Upper lobe of right lung (tissue), 1 donor: ENCODE data around the gene SECISBP2. TPM values are rescaled to one million over a fixed set of nuclear protein-coding genes. Genes with fewer than 3 reads are reported as not detected.

Source experiments
- ATAC-seq: fragments of 200-7000 bp; cut with Tn5 transposase; one replicate; pipeline ENCODE4 v1.9.1; 2020; ENCODE audit warnings: mild to moderate bottlenecking, moderate library complexity
- DNase-seq: peaks from one replicate; pipeline ENCODE4 v3.0.0-alpha.2; 2020
- H3K27ac ChIP-seq: fragments of 200-600 bp; one replicate; pipeline ENCODE4 v1.8.0; 2022
- H3K27me3 ChIP-seq: fragments of 200-600 bp; one replicate; pipeline ENCODE4 v1.8.0; 2022; ENCODE audit warnings: mild to moderate bottlenecking
- H3K36me3 ChIP-seq: fragments of 200-600 bp; one replicate; pipeline ENCODE4 v1.8.0; 2022
- H3K4me1 ChIP-seq: fragments of 200-600 bp; one replicate; pipeline ENCODE4 v1.8.0; 2022
- H3K4me3 ChIP-seq: fragments of 200-600 bp; one replicate; pipeline ENCODE4 v1.8.0; 2022; ENCODE audit warnings: mild to moderate bottlenecking
- H3K9me3 ChIP-seq: fragments of 200-600 bp; one replicate; pipeline ENCODE4 v1.8.0; 2022
- CTCF ChIP-seq: fragments of 200-600 bp; IDR thresholded peaks from one replicate; pipeline ENCODE4 v1.8.0; 2022; ENCODE audit warnings: antibody characterized with exemption
- intact Hi-C: fragments of 100-400 bp; cut with DNase I; formaldehyde crosslinking; loops from one replicate; pipeline ENCODE4 v1.11.0; 2022
- total RNA-seq: library from RNA; stranded (reverse); fragmentation: NEBNext Ultra II Directional; extraction: Animal tissue kit (Norgen Biotek cat#: 25700); gene quantifications from one replicate; pipeline ENCODE4 v1.2.1, GENCODE V29; 2021
- donor health status: DM: no; HTN: yes; CAD: no; lungs with severe emphysema.

Gene SECISBP2
- total RNA-seq, 1 donor from 2014 or later: 58.0 TPM

GRCh38 chr9:89386206-89386605 lies 67.9 kb downstream of the SECISBP2 start:
- intact Hi-C loops: no loop called here
- Histone ChIP-seq H3K27me3 (no peaks in the 10 kb centered on the region), H3K27ac (no peak overlapping the region), H3K4me1 (no peaks in the 10 kb centered on the region), H3K4me3 (no peak overlapping the region), H3K9me3 (no peaks in the 10 kb centered on the region), H3K36me3 (peaks cover 50% of the 10 kb centered on the region)
- DNase-seq: no peak
- no peak for ATAC-seq
- no peak for TF ChIP-seq CTCF

GRCh38 chr9:89386797-89387196 lies 68.5 kb downstream of the SECISBP2 start:
- no peak overlapping the region for H3K27ac ChIP-seq
- no peaks in the 10 kb centered on the region for H3K4me1 ChIP-seq
- TF ChIP-seq CTCF: no peak
- H3K36me3 ChIP-seq: peaks cover 56% of the 10 kb centered on the region
- intact Hi-C loops: no loop called here
- no peaks in the 10 kb centered on the region for H3K27me3 ChIP-seq
- H3K4me3 ChIP-seq: no peak overlapping the region
- DNase-seq (no peak), ATAC-seq (no peak)
- H3K9me3 ChIP-seq: no peaks in the 10 kb centered on the region

- H3K4me3 ChIP-seq: no peak overlapping the region
- H3K36me3 ChIP-seq: peaks cover 61% of the 10 kb centered on the region
- TF ChIP-seq CTCF: no peak
- no peaks in the 10 kb centered on the region for H3K9me3 ChIP-seq
- intact Hi-C loops: no loop called here
- no peaks in the 10 kb centered on the region for H3K4me1 ChIP-seq
- ATAC-seq (no peak), DNase-seq (no peak)
- peak overlapping the region; percentile 52 for H3K27ac ChIP-seq
- H3K27me3 ChIP-seq: no peaks in the 10 kb centered on the region
Observed at GRCh38 chr9:89387197-89387849, 69.0 kb downstream of the SECISBP2 start.

GRCh38 chr9:89388084-89388867 lies 70.0 kb downstream of the SECISBP2 start:
- Histone ChIP-seq H3K9me3 (no peaks in the 10 kb centered on the region), H3K4me3 (no peak overlapping the region), H3K27ac (peak overlapping the region; percentile 52), H3K36me3 (peaks cover 70% of the 10 kb centered on the region), H3K4me1 (no peaks in the 10 kb centered on the region), H3K27me3 (no peaks in the 10 kb centered on the region)
- TF ChIP-seq CTCF: no peak
- peak; percentile 77 for ATAC-seq
- intact Hi-C loops: no loop called here
- DNase-seq: peak; percentile 76

- no peak for DNase-seq
- H3K36me3 ChIP-seq: peaks cover 73% of the 10 kb centered on the region
- TF ChIP-seq CTCF: no peak
- no peaks in the 10 kb centered on the region for H3K9me3 ChIP-seq
- H3K4me1 ChIP-seq: no peaks in the 10 kb centered on the region
- intact Hi-C loops: no loop called here
- H3K27ac ChIP-seq: peak overlapping the region; percentile 52
- ATAC-seq: no peak
- H3K27me3 ChIP-seq: no peaks in the 10 kb centered on the region
- no peak overlapping the region for H3K4me3 ChIP-seq
Observed at GRCh38 chr9:89388868-89389177, 70.5 kb downstream of the SECISBP2 start.
